ENCODE results near the gene CEP120.
"Not testable (repeated sequence)": the region's sequence is repeated elsewhere in the genome, so short reads cannot be mapped to it uniquely, and the experiment has no call there.

Gene CEP120

DNA sequence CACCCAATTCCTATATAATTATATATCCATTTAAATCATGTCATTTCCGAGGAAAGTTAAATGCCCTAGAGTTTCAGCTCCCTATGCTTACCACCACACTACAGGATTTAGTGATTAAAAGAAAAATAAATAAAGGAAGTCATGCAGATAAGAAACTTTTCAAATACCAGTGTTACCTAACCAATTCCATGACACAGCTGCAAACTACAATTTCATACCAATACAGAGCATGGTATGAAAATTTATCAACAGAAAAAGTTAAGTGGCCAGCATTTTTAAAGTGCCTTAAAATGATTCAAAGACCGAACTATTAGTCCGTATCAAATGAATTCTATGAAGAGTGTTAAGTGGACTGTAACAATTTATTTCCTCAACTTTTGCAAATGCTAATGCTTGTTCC lies 35.9 kb downstream of the CEP120 start:
- DNase-seq (ENCODE audit: low read depth), result peak; percentile 14

DNA sequence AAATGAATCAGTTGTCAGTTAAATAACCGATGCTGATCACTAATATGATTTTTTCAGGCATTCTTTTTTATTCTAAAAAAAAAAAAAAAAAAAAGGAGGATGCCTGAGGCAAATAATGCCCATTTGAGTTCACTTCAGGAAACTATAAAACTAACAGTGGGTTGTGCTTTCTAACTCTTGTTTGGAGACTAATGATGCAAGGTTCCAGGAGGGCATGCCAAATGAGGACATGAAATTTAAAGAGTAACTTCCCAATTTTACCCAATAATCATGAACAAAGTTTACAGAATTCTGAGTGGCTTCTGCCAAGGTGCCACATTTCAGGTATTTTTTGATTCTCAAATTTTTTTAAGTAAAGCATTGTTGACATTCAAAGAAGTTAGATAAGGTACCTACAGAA lies 41.0 kb downstream of the CEP120 start:
- no peak for DNase-seq (ENCODE audit: low read depth)

- no peak for DNase-seq (ENCODE audit: low read depth)
Measured at GRCh38 chr5:123371575-123372179, 51.5 kb downstream of the CEP120 start.

DNA sequence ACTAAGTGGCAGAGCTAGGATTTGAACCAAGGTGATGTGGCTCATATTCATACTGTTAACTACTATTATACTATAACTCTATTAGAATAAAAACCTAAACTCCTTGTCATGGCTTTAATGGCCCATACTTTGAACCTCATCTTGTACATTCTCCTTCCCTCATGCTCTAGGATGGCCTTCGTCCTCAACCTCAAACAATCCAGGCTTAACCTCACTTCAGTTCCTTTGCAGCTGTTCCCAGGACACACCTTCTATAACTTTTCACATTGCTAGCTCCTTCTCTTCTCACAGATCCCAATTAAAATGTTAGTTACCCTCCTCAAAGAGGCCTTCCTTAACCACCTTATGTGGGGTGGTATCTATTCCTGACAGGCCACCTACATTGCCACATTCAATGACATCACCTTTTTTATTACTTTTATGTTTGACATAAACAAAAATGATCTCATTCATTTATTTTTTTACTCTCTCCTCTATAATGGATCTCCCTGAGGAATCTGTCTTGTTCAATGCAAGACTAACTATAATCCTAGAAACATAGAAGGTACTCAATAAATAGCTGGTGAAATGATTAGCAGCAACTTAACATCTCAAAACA lies 53.7 kb downstream of the CEP120 start:
- no peak for DNase-seq (ENCODE audit: low read depth)

DNA sequence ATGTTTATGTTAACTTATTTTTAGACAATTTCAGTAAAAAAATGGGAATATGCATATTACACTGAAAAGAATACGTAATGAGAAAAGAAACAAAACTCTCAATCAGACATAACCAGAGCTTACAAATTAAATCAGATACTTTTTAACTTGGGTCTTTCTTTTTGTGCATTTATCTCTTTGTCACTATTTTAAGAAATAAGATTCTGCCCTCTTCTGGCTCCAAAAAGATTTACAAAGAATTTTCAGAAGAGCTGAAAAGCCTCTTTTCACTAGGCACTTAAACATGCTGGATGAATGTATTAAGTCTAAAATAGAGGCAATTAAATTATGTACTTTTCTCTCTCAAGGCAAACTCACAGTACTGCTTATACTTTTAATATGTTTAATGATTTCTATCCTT lies 55.5 kb downstream of the CEP120 start:
- no peak for DNase-seq (ENCODE audit: low read depth)

- no peak for DNase-seq (ENCODE audit: low read depth)
Measured at GRCh38 chr5:123365156-123365555, 58.0 kb downstream of the CEP120 start.

DNA sequence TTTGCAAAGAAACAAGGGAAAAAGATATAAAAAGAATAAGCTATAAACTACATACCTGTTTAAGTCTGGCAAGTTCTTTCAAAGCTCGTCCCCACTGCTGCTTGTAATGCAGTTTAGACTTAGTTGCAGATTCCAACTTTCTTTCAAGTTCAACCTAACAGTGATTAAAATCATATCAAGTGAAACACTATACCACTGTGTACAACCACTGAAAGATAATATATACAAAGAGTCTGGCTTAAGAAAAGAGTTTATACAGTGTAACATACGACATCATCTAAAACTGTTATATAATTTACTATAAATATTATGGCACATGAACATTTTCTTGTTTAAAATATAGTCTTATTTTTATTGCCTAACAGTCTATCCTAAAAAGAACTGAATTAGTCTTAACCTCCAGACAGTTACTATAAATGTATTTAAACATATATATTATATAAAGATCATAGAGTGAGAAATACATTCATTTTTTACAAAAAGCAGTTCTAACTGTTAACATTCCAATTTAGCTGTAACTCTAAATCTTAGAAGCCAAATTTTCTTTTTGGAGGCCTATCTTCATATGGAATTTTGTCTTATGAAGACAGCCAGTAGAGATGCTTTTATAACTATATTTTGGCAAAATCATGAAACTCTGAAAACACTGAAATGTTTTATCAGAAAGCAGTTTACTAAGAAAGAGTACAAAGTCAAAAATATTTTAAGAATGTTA lies 58.6 kb downstream of the CEP120 start:
- no peak for DNase-seq (ENCODE audit: low read depth)

- no peak for DNase-seq (ENCODE audit: low read depth)
Measured at GRCh38 chr5:123360910-123361309, 62.3 kb downstream of the CEP120 start.

DNA sequence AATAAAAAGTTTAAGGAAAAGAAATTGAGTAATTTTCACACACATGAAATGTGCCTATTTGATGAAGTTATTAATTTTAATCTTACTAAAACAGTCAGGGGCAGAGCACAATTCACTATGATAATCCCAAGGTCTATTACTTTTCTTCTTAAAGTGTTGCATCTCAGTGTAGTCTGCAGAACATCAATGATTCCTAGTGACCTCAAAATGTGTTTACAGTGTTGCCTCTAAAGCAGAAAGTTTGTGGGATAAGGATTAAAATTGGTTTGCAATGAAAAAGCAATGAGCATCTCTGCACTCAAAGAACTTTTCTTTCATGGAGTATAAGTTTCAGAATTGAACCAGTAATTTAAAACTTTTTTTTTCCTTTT lies 63.0 kb downstream of the CEP120 start:
- no peak for DNase-seq (ENCODE audit: low read depth)

DNA sequence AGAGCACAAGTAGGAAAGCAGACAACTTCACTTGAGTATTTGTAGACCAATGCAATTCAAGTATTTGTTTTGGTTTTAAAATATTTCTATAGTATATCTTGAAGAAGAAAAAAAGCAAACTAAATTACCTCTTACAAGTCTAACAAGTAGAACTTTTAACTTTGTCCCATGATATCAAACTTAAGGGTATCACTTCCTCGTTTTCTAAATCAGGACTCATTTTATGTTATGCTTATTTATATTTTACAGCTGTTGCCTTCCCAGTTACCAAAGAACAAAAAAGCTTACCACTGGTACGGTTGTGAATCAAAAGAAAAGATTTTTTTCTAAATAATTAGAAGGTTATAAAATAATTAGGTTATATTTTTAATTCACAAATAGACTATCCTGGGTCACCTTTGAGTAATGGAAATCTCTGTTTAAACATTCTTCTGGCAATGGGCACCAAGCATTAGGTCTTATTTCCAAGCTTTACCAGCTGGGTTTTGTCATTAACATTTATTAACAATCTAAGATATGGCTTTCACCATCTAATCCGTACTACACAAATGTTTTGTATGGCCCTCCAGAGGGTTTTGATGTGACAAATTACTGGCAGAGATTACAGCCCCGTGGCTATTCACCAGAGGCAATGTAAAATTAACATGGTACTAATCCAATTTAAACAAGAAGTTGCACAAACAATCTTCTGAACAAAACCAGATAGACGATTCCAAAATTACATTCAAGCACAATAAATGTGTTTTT lies 63.6 kb downstream of the CEP120 start:
- DNase-seq (ENCODE audit: low read depth), result no peak

GRCh38 chr5:123358751-123359150 lies 64.5 kb downstream of the CEP120 start:
- DNase-seq (ENCODE audit: low read depth), result no peak

DNA sequence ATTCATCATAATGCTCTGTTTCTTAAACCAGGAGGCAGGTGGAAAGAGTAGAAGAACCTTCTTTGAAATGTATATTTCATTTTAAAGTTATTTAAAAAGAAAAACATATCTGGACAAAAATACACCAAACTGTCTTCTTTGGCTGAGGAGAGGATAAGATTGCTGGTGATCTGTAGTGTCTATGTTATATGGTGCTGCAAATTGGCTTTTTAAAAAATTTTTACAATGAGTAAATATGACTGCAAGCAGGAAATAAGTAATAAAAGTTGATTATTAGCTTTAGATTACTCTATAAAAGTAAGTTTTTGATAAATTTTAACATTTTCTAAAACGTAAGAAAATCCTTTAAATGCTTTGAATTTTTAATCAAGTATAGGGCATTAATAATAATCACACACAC lies 64.9 kb downstream of the CEP120 start:
- DNase-seq (ENCODE audit: low read depth), result no peak

DNA sequence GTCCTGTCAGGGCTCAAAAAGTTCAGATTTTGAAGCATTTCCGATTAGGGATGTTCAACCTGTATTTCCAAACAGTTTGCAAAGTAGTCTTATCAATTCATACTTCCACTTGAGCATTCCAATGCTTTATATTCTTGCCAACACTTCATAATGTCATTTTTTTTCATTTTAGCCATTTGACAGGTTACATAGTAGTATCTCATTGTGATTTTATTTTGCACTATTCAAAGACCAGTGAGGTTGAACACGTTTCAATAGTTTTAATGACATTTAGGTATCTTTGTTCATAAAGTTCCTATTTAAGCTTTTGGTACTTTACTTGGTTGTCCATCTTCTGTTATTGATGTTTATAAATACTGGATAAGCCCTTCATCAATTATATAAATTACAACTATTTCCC lies 71.4 kb downstream of the CEP120 start:
- no peak for DNase-seq (ENCODE audit: low read depth)

DNA sequence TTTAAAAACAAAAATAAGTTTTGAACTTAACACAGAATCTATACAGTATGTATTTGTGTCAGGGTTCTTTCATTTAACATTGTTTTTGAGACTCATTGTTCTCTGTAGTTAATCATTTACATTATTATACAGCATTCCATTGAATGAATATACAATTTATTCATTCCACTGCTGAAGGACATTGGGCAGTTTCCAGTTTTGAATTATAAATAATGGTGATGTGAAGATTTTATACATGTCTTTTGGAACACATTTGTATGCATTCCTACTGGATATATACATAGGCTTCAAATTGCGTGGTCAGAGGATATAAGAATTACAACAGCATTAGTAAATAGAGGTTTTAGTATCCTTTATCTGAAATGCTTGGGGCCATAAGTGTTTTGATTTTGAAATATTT lies 72.0 kb downstream of the CEP120 start:
- DNase-seq (ENCODE audit: low read depth), result no peak

DNA sequence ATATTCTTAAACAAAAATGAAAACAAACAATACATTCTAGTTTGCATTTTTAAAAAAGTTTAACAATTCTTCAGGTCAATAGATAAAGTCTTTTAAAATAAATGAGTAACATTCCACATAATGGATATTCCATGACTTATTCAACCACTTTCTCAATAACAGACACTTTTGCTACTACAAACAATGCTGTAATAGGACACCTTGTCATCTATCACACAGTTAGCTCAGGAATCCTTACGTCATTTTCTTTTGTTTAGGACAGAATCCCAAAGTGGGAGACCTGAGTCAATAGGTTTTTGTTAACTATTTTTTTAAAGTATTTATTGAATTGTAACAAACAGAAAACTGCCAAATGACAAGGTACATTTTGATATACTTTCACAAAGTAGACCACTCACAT lies 72.5 kb downstream of the CEP120 start:
- DNase-seq (ENCODE audit: low read depth), result no peak

DNA sequence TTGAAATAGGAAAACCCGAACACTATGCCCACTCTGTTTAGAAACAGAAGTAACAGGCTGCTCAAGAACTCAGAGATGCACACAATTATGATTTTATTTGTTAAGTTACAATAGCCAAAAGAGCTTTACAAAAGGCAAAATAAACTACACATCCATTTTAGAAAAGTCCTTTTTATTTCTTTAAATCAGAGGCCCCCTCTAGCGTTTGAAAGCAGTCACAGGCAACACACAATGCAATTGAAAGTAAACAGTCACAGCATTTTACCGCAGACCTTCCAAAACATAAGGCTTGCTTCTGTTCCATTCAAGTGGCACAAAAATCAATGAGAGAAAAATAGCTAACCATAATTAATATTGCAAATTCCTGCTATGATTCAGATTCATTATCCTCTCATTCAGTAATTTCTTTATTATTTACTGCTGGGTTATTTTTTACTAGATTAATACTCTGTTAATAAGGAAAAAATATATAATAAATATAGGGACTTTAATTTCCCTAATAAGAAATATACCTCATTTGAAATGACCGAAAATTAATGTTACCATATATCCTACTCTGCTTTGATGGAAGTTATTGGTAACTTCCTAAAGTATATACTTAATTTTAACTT lies 78.3 kb downstream of the CEP120 start:
- DNase-seq (ENCODE audit: low read depth), result no peak

- DNase-seq (ENCODE audit: low read depth), result no peak
Measured at GRCh38 chr5:123340928-123341327, 82.3 kb downstream of the CEP120 start.

DNA sequence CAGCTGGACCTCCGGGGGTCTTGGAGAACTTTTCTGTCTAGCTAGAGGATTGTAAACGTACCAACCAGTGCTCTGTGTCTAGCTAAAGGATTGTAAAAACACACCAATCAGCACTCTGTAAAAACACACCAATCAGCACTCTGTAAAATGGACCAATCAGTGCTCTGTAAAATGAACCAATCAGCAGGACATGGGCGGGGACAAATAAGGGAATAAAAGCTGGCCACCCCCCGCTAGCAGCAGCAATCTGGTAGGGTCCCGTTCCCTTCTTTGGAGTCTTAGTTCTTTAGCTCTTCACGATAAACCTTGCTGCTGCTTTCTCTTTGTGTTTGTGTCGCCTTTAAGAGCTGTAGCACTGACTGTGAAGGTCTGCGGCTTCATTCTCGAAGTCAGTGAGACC lies 114.8 kb downstream of the CEP120 start:
- DNase-seq (ENCODE audit: low read depth), result not testable (repeated sequence)

GRCh38 chr5:123305751-123306150 lies 117.5 kb downstream of the CEP120 start:
- no peak for DNase-seq (ENCODE audit: low read depth)

- DNase-seq (ENCODE audit: low read depth), result no peak
Measured at GRCh38 chr5:123304777-123305316, 118.4 kb downstream of the CEP120 start.

- no peak for DNase-seq (ENCODE audit: low read depth)
Measured at GRCh38 chr5:123303802-123304201, 119.4 kb downstream of the CEP120 start.

DNA sequence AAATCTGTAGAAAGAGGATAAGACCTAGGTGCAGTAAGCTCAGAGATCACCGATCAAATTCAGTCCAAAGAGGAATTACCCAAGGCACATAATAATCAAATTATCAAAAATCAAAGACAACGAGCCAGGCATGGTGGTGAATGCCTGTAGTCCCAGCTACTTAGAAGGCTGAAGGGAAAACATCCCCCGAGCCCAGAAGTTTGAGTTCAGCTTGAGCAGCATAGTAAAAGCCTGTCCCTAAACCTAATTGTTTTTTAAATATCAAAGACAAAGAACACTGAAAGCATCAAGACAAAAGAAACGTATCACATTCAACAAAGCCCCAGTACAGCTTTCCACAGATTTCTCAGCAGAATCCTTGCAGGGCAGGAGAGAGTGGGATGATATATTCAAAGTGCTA lies 122.9 kb downstream of the CEP120 start:
- no peak for DNase-seq (ENCODE audit: low read depth)
